HCT116 (cell line): ENCODE results near the gene NEK6. TPM values are rescaled to one million over a fixed set of nuclear protein-coding genes. Genes with fewer than 3 reads are reported as not detected.

Experiments used
- ATAC-seq: fragments of 200-7000 bp; cut with Tn5 transposase; 2 replicates; pipeline ENCODE4 v1.9.1; 2020; ENCODE audit warnings: mild to moderate bottlenecking, moderate library complexity
- BruUV-seq: library from RNA; stranded (reverse); fragments of 400-500 nt; replicated peaks from 2 replicates; lab custom pipeline; 2021; lab: Mats Ljungman, UMichigan
- CTCF ChIA-PET: fragments of 300-600 bp; sonication (Branson Sonifier 250); formaldehyde crosslinking; loops from one replicate; lab custom pipeline; 2021; ENCODE audit warnings: antibody characterized with exemption; lab: Charles Lee
- POLR2A ChIA-PET: fragments of 300-600, 350-600 bp; sonication (Branson Sonifier 250); formaldehyde crosslinking; loops from one replicate; lab custom pipeline; 2021; ENCODE audit warnings: antibody characterized with exemption; lab: Charles Lee
- RAD21 ChIA-PET, 2 experiments: fragments of 300-600 bp; sonication (Branson Sonifier 250); formaldehyde crosslinking; loops; one replicate each; lab custom pipeline; 2023; ENCODE audit warnings: low total read pairs in 2 of 2; ENCODE audit not compliant: uncharacterized antibody in 2 of 2, unreplicated experiment in 2 of 2, low non-redundant PET in 1 of 2; lab: Charles Lee
- DNase-seq: peaks from one replicate; pipeline ENCODE4 v3.0.0-alpha.2; 2010; ENCODE audit warnings: low read depth, low spot score
- H2AFZ ChIP-seq: fragments of 200-600 bp; shearing (Covaris generic), sonication (generic); 2 replicates; pipeline ENCODE4 v1.6.1; 2017; ENCODE audit warnings: low read depth, mixed run types, mixed read lengths, antibody characterized with exemption, low read length; ENCODE audit not compliant: poor library complexity, severe bottlenecking
- H3K27ac ChIP-seq: 2 replicates; pipeline ENCODE4 v1.5.1; 2012; ENCODE audit warnings: low read depth, low read length
- H3K27me3 ChIP-seq: fragments of 200-600 bp; sonication (generic); 2 replicates; pipeline ENCODE4 v1.6.1; 2016; ENCODE audit warnings: mixed run types, low read length, mixed read lengths; ENCODE audit not compliant: insufficient read depth
- H3K36me3 ChIP-seq, 2 experiments: fragments of 200-500 bp in 1 of 2; fragments of 200-600 bp in 1 of 2; sonication (Bioruptor generic) in 1 of 2; sonication (generic) in 1 of 2; 2 replicates each; pipeline versions ENCODE4 v1.5.1 to v1.6.1; 2014 to 2016; ENCODE audit warnings: low read length in 2 of 2, inconsistent platforms in 1 of 2, mixed read lengths in 1 of 2, mixed run types in 1 of 2; ENCODE audit not compliant: insufficient read depth in 2 of 2, control insufficient read depth in 1 of 2
- H3K4me1 ChIP-seq, 2 experiments: fragments of 200-600 bp in 1 of 2; sonication (generic) in 1 of 2; 2 replicates each; pipeline versions ENCODE4 v1.5.1 to v1.6.1; 2012 to 2017; ENCODE audit warnings: low read length in 2 of 2, inconsistent platforms in 1 of 2, mild to moderate bottlenecking in 1 of 2, mixed read lengths in 1 of 2, mixed run types in 1 of 2, moderate library complexity in 1 of 2; ENCODE audit not compliant: insufficient read depth in 2 of 2, control insufficient read depth in 1 of 2
- H3K4me2 ChIP-seq: fragments of 200-600 bp; sonication (generic); 2 replicates; pipeline ENCODE4 v1.6.1; 2017; ENCODE audit warnings: mixed run types, low read length, mixed read lengths
- H3K4me3 ChIP-seq, 2 experiments: fragments of 200-600 bp in 1 of 2; sonication (generic) in 1 of 2; replicated peaks in 1 of 2; 2 replicates each; pipeline ENCODE4 v1.5.1; 2011 to 2016; ENCODE audit warnings: low read length in 2 of 2, control low read depth in 1 of 2, low read depth in 1 of 2, mild to moderate bottlenecking in 1 of 2, mixed read lengths in 1 of 2, mixed run types in 1 of 2
- H3K79me2 ChIP-seq: fragments of 200-600 bp; sonication (generic); 2 replicates; pipeline ENCODE4 v1.6.1; 2017; ENCODE audit warnings: mild to moderate bottlenecking, mixed run types, low read length, moderate library complexity, mixed read lengths; ENCODE audit not compliant: insufficient read depth
- H3K9ac ChIP-seq: fragments of 200-600 bp; sonication (generic); 2 replicates; pipeline ENCODE4 v1.6.1; 2016; ENCODE audit warnings: low read length, mixed read lengths
- H3K9me2 ChIP-seq: fragments of 200-600 bp; sonication (generic), shearing (Covaris generic); 2 replicates; pipeline ENCODE4 v1.6.1; 2017; ENCODE audit warnings: mixed run types, mild to moderate bottlenecking, moderate library complexity; ENCODE audit not compliant: insufficient read depth
- H3K9me3 ChIP-seq, 2 experiments: fragments of 200-500 bp in 1 of 2; fragments of 200-600 bp in 1 of 2; sonication (Bioruptor generic) in 1 of 2; sonication (generic) in 1 of 2; 2 replicates each; pipeline ENCODE4 v1.6.1; 2014 to 2017; ENCODE audit warnings: low read length in 2 of 2, mixed read lengths in 2 of 2, inconsistent platforms in 1 of 2, low read depth in 1 of 2, mild to moderate bottlenecking in 1 of 2, mixed run types in 1 of 2, moderate library complexity in 1 of 2; ENCODE audit not compliant: control insufficient read depth in 1 of 2, insufficient read depth in 1 of 2
- H4K20me1 ChIP-seq: fragments of 200-600 bp; sonication (generic), shearing (Covaris generic); 2 replicates; pipeline ENCODE4 v1.6.1; 2017; ENCODE audit warnings: mixed run types, mild to moderate bottlenecking, moderate library complexity; ENCODE audit not compliant: insufficient read depth
- CEBPB ChIP-seq: IDR thresholded peaks from 2 replicates; pipeline ENCODE4 v1.6.1; 2012; ENCODE audit warnings: low read depth
- EGR1 ChIP-seq: IDR thresholded peaks from 2 replicates; pipeline ENCODE4 v1.6.1; 2012; ENCODE audit warnings: low read depth
- JUND ChIP-seq: IDR thresholded peaks from 2 replicates; pipeline ENCODE4 v1.6.1; 2012
- SP1 ChIP-seq: IDR thresholded peaks from 2 replicates; pipeline ENCODE4 v1.6.1; 2012; ENCODE audit warnings: low read depth
- intact Hi-C: fragments of 100-400 bp; cut with micrococcal nuclease; formaldehyde crosslinking; loops from 2 replicates; pipeline ENCODE4 v1.10.0; 2022
- total RNA-seq: library from RNA; stranded (reverse); gene quantifications from one replicate; pipeline ENCODE4 v1.2.1, GENCODE V29; 2021; ENCODE audit not compliant: unreplicated experiment
- TF ChIP-seq, protein P1 (sequence below): IDR thresholded peaks from 2 replicates; pipeline ENCODE4 v1.6.1; 2012; ENCODE audit warnings: low read depth
- TF ChIP-seq, protein P2 (sequence below), 3 experiments: fragments of 200-600 bp in 1 of 3; sonication (generic) in 1 of 3; IDR thresholded peaks in 2 of 3; conservative IDR thresholded peaks in 1 of 3; 2 replicates each; pipeline ENCODE4 v1.5.1; 2012 to 2017; ENCODE audit warnings: low read depth in 2 of 3, low read length in 2 of 3, antibody characterized with exemption in 1 of 3, borderline replicate concordance in 1 of 3, control low read depth in 1 of 3, mild to moderate bottlenecking in 1 of 3, mixed read lengths in 1 of 3, mixed run types in 1 of 3, moderate library complexity in 1 of 3; ENCODE audit not compliant: insufficient read depth in 1 of 3
- TF ChIP-seq, protein P3 (sequence below): IDR thresholded peaks from 2 replicates; pipeline ENCODE4 v1.6.1; 2012

Gene NEK6
- total RNA-seq, 1 experiment from 2014 or later, result 40.8 TPM

DNA sequence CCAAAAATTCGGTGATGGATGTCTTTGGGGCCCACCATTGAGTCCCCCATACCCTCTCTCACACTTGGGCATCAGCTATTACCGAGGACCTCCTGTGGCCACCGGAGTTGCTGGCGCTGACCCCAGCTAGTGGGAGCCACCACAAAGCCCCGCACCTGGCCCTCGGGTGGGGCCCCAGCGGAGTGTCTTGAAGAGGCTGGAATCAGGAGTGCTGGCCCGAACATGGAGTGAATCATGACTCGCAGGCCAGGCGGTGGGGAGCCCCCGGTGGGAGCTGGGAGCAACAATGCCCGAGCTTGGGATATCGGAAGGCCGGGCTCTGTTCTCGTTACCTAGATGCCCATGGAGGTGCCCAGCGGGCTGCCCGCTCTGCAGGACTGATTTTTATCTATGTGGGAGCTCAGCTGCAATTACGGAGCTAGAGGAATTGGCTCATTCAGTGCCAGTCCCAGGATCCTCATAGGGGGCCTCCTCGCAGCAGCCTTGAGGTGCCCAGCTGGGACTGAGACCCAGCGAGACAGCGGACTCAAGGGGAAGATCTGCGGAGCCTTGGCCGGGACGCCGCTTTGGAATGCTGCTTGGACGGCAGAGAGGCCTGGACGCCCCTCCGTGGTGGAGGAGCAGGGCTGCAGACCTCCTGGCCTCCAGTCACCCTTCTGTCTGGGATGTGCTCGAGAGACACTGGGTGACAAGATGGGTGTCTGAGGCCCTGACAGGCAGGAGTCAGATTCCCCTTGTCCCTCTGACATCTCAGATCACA lies 86.7 kb downstream of the NEK6 start (continued):
- TF ChIP-seq, protein P1, sequence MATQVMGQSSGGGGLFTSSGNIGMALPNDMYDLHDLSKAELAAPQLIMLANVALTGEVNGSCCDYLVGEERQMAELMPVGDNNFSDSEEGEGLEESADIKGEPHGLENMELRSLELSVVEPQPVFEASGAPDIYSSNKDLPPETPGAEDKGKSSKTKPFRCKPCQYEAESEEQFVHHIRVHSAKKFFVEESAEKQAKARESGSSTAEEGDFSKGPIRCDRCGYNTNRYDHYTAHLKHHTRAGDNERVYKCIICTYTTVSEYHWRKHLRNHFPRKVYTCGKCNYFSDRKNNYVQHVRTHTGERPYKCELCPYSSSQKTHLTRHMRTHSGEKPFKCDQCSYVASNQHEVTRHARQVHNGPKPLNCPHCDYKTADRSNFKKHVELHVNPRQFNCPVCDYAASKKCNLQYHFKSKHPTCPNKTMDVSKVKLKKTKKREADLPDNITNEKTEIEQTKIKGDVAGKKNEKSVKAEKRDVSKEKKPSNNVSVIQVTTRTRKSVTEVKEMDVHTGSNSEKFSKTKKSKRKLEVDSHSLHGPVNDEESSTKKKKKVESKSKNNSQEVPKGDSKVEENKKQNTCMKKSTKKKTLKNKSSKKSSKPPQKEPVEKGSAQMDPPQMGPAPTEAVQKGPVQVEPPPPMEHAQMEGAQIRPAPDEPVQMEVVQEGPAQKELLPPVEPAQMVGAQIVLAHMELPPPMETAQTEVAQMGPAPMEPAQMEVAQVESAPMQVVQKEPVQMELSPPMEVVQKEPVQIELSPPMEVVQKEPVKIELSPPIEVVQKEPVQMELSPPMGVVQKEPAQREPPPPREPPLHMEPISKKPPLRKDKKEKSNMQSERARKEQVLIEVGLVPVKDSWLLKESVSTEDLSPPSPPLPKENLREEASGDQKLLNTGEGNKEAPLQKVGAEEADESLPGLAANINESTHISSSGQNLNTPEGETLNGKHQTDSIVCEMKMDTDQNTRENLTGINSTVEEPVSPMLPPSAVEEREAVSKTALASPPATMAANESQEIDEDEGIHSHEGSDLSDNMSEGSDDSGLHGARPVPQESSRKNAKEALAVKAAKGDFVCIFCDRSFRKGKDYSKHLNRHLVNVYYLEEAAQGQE, result no peak
- TF ChIP-seq, protein P2, sequence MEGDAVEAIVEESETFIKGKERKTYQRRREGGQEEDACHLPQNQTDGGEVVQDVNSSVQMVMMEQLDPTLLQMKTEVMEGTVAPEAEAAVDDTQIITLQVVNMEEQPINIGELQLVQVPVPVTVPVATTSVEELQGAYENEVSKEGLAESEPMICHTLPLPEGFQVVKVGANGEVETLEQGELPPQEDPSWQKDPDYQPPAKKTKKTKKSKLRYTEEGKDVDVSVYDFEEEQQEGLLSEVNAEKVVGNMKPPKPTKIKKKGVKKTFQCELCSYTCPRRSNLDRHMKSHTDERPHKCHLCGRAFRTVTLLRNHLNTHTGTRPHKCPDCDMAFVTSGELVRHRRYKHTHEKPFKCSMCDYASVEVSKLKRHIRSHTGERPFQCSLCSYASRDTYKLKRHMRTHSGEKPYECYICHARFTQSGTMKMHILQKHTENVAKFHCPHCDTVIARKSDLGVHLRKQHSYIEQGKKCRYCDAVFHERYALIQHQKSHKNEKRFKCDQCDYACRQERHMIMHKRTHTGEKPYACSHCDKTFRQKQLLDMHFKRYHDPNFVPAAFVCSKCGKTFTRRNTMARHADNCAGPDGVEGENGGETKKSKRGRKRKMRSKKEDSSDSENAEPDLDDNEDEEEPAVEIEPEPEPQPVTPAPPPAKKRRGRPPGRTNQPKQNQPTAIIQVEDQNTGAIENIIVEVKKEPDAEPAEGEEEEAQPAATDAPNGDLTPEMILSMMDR (IDR thresholded peaks at IDR 0.05 in 2 of 3, conservative IDR thresholded peaks at IDR 0.05 in 1 of 3; ENCODE audit: borderline replicate concordance in 1 of 3, insufficient read depth in 1 of 3, low read depth in 2 of 3, low read length in 2 of 3), result no peak
- no peak for TF ChIP-seq SP1
- TF ChIP-seq, protein P3, sequence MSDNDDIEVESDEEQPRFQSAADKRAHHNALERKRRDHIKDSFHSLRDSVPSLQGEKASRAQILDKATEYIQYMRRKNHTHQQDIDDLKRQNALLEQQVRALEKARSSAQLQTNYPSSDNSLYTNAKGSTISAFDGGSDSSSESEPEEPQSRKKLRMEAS, result no peak

DNA sequence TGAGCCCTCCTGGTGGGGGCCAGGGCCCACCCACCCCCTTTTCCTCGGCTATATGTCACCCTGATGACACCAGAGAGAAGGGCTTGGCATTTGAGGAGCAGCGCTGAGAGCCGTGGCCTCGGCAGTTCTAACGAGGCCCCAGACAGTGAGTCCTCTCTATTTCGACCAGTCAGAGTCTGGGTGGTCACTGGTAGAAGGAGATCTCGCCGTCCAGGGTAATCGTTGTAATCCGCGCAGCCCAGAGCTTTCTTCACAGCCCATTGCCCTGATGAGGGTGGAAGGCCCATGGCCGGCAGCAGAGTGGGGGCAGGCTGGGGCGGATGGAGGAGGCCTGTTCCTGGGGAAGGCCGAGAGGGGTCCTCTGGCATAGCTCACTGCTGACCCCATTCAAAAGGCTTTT lies 87.3 kb downstream of the NEK6 start:
- POLR2A ChIA-PET, result no interaction called here
- CTCF ChIA-PET, result no interaction called here
- Histone ChIP-seq H2AFZ (no peak overlapping the region), H3K27ac (no peak overlapping the region), H3K36me3 (peaks cover 12 to 18% of the 10 kb centered on the region in 2 experiments; a peak in 3 of 4 replicates), H4K20me1 (no peaks in the 10 kb centered on the region), H3K4me2 (no peak overlapping the region), H3K9ac (no peak overlapping the region), H3K9me3 (no peaks in the 10 kb centered on the region)
- RAD21 ChIA-PET, result no interaction called here
- TF ChIP-seq, protein P1, result no peak
- TF ChIP-seq, protein P3, result no peak
- TF ChIP-seq EGR1, result no peak
- no peak for TF ChIP-seq JUND
- TF ChIP-seq CEBPB, result no peak
- TF ChIP-seq, all 23 proteins: peak for 0
- ATAC-seq, result no peak
- no peak overlapping the region for H3K4me3 ChIP-seq
- no peaks in the 10 kb centered on the region for H3K9me2 ChIP-seq
- no TSS peak for BruUV-seq
- no peak for DNase-seq
- H3K4me1 ChIP-seq, result peaks cover 9 to 22% of the 10 kb centered on the region in 2 experiments
- no peaks in the 10 kb centered on the region; the same call in 1 of the 2 replicates for H3K79me2 ChIP-seq
- H3K27me3 ChIP-seq, result no peaks in the 10 kb centered on the region
- intact Hi-C loops, result no loop called here
